HepG2 (cell line): ENCODE measurements around the gene ZBTB46. TPM values are rescaled to one million over a fixed set of nuclear protein-coding genes. Genes with fewer than 3 reads are reported as not detected.

Experiments
- CBX2 ChIP-seq, 2 experiments: fragments of 200-600 bp in 1 of 2; sonication (generic); formaldehyde crosslinking in 1 of 2; IDR thresholded peaks; 2 replicates each; pipeline versions ENCODE4 v1.7.0 to v1.8.1; 2018 to 2022; ENCODE audit warnings: low read depth in 2 of 2, low read length in 1 of 2, mild to moderate bottlenecking in 1 of 2, missing genetic modification reagents in 1 of 2
- GLI4 ChIP-seq: sonication (generic); formaldehyde crosslinking; IDR thresholded peaks from 2 replicates; pipeline ENCODE4 v1.5.1; 2020; ENCODE audit warnings: missing genetic modification reagents, mild to moderate bottlenecking, moderate library complexity, borderline replicate concordance
- HNRNPLL ChIP-seq: fragments of 200-400 bp; formaldehyde crosslinking; IDR thresholded peaks from 2 replicates; pipeline ENCODE4 v1.6.1; 2017; ENCODE audit warnings: mild to moderate bottlenecking, low read depth, low read length; ENCODE audit not compliant: poor library complexity, severe bottlenecking
- KLF9 ChIP-seq: IDR thresholded peaks from 2 replicates; pipeline ENCODE4 v1.6.1; 2016; ENCODE audit warnings: low read depth
- MED8 ChIP-seq: sonication (generic); formaldehyde crosslinking; IDR thresholded peaks from 2 replicates; pipeline ENCODE4 v1.8.1; 2023; ENCODE audit warnings: mild to moderate bottlenecking, missing genetic modification reagents; ENCODE audit not compliant: insufficient replicate concordance
- NR2F6 ChIP-seq, 2 experiments: IDR thresholded peaks; 2 replicates each; pipeline ENCODE4 v1.6.1; 2016; ENCODE audit warnings: antibody characterized with exemption in 1 of 2, mild to moderate bottlenecking in 1 of 2
- PAF1 ChIP-seq: IDR thresholded peaks from 2 replicates; pipeline ENCODE4 v1.6.1; 2016; ENCODE audit warnings: missing genetic modification reagents, missing compliant biosample characterization
- PBX2 ChIP-seq: IDR thresholded peaks from 2 replicates; pipeline ENCODE4 v1.6.1; 2016; ENCODE audit warnings: control low read depth
- PBX3 ChIP-seq: sonication (generic); formaldehyde crosslinking; IDR thresholded peaks from 2 replicates; pipeline ENCODE4 v1.8.1; 2023; ENCODE audit warnings: missing genetic modification reagents, inconsistent platforms, borderline replicate concordance
- PCBP2 ChIP-seq: fragments of 200-400 bp; formaldehyde crosslinking; optimal IDR thresholded peaks from 2 replicates; pipeline ENCODE3; 2018; ENCODE audit warnings: low read length, low read depth; ENCODE audit not compliant: poor library complexity, severe bottlenecking
- PTBP1 ChIP-seq: fragments of 200-400 bp; formaldehyde crosslinking; IDR thresholded peaks from 2 replicates; pipeline ENCODE4 v1.6.1; 2018; ENCODE audit warnings: low read length, low read depth; ENCODE audit not compliant: poor library complexity, severe bottlenecking
- REPIN1 ChIP-seq: sonication (generic); formaldehyde crosslinking; IDR thresholded peaks from 2 replicates; pipeline ENCODE4 v1.8.0; 2022; ENCODE audit warnings: missing genetic modification reagents, low read depth, mild to moderate bottlenecking, borderline replicate concordance
- RNF219 ChIP-seq: sonication (generic); formaldehyde crosslinking; IDR thresholded peaks from 2 replicates; pipeline ENCODE4 v1.5.0; 2020; ENCODE audit warnings: mild to moderate bottlenecking, missing genetic modification reagents
- SMAD9 ChIP-seq: sonication (generic); formaldehyde crosslinking; IDR thresholded peaks from 2 replicates; pipeline ENCODE4 v1.5.1; 2020; ENCODE audit warnings: mild to moderate bottlenecking, missing genetic modification reagents
- TBL1XR1 ChIP-seq: fragments of 150-350 bp; IDR thresholded peaks from 2 replicates; pipeline ENCODE4 v1.6.1; 2014; ENCODE audit warnings: borderline replicate concordance, low read length; ENCODE audit not compliant: partially characterized antibody
- TMF1 ChIP-seq: sonication (generic); formaldehyde crosslinking; IDR thresholded peaks from 2 replicates; pipeline ENCODE4 v1.8.1; 2022; ENCODE audit warnings: low read depth, missing genetic modification reagents
- ZBTB42 ChIP-seq: sonication (generic); formaldehyde crosslinking; IDR thresholded peaks from 2 replicates; pipeline ENCODE4 v1.5.0; 2020; ENCODE audit warnings: mild to moderate bottlenecking, missing genetic modification reagents
- ZNF512 ChIP-seq: sonication (generic); formaldehyde crosslinking; IDR thresholded peaks from 2 replicates; pipeline ENCODE4 v1.4.0; 2020; ENCODE audit warnings: mild to moderate bottlenecking, missing genetic modification reagents
- ZNF550 ChIP-seq: sonication (generic); formaldehyde crosslinking; IDR thresholded peaks from 2 replicates; pipeline ENCODE4 v1.4.0; 2020; ENCODE audit warnings: mild to moderate bottlenecking, missing genetic modification reagents, borderline replicate concordance
- ZNF670 ChIP-seq: sonication (generic); formaldehyde crosslinking; IDR thresholded peaks from 2 replicates; pipeline ENCODE4 v1.8.0; 2022; ENCODE audit warnings: mild to moderate bottlenecking, missing genetic modification reagents, borderline replicate concordance
- ZNF792 ChIP-seq: IDR thresholded peaks from 2 replicates; pipeline ENCODE4 v1.6.1; 2016
- ZSCAN25 ChIP-seq: sonication (generic); formaldehyde crosslinking; IDR thresholded peaks from 2 replicates; pipeline ENCODE4 v1.8.0; 2022; ENCODE audit warnings: mild to moderate bottlenecking, missing genetic modification reagents
- ZSCAN9 ChIP-seq: IDR thresholded peaks from 2 replicates; pipeline ENCODE4 v1.6.1; 2016; ENCODE audit warnings: borderline replicate concordance
- polyA plus RNA-seq, 8 experiments: library from polyadenylated mRNA; depleted of rRNA in 3 of 8; stranded (reverse) in 7 of 8; unstranded in 1 of 8; fragments of >200 nt; fragmentation: Illumina TruSeq in 4 of 8; extraction: Trizol in 4 of 8; gene quantifications; 2 replicates each; pipeline versions ENCODE4 v1.2.1 to v1.2.3, GENCODE V29; 2011 to 2016; ENCODE audit warnings: low read depth in 4 of 8, missing spikeins in 1 of 8, mixed read lengths in 1 of 8; ENCODE audit not compliant: insufficient read depth in 1 of 8
- total RNA-seq, 5 experiments: library from RNA; depleted of rRNA; stranded (reverse); fragments of >200 nt; fragmentation: Illumina TruSeq; extraction: Trizol; gene quantifications; 2 replicates each; pipeline ENCODE4 v1.2.3, GENCODE V29; 2016; ENCODE audit warnings: low read depth in 1 of 5

ZBTB46 gene
- total and polyA plus RNA-seq, 2 of the 13 experiments (the other 11 are each of a cell fraction or from before 2014, with no cell fraction given) = 1.6 to 13.5 TPM

GRCh38 chr20:63829945-63830835 is 874 bp downstream of the ZBTB46 start (continued):
- TF ChIP-seq HNRNPLL (peak; percentile 12), ZBTB42 (CRISPR knock-in tag) (no peak), ZNF550 (CRISPR knock-in tag) (no peak), CBX2 (IDR thresholded peaks at IDR 0.05; ENCODE audit: low read depth, low read length) (peak; percentile 94; the same call in 1 of the 2 replicates), CBX2 (CRISPR knock-in tag; IDR thresholded peaks at IDR 0.05; ENCODE audit: low read depth) (no peak), PAF1 (no peak), ZNF792 (CRISPR knock-in tag) (0 out of 2 replicates have a peak, but pooled peaks have one; percentile 14), SMAD9 (CRISPR knock-in tag) (0 out of 2 replicates have a peak, but pooled peaks have one; percentile 40), GLI4 (CRISPR knock-in tag) (no peak), ZSCAN9 (CRISPR knock-in tag) (no peak), KLF9 (CRISPR knock-in tag) (no peak), TBL1XR1 (no peak), PCBP2 (no peak), PTBP1 (no peak), TMF1 (CRISPR knock-in tag) (0 out of 2 replicates have a peak, but pooled peaks have one; percentile 16), NR2F6 (IDR thresholded peaks at IDR 0.05) (no peak), NR2F6 (CRISPR knock-in tag; IDR thresholded peaks at IDR 0.05) (no peak), PBX3 (no peak), ZSCAN25 (CRISPR knock-in tag) (0 out of 2 replicates have a peak, but pooled peaks have one; percentile 37), REPIN1 (CRISPR knock-in tag) (no peak), ZNF512 (CRISPR knock-in tag) (no peak), PBX2 (no peak), ZNF670 (CRISPR knock-in tag) (no peak), MED8 (CRISPR knock-in tag) (no peak), RNF219 (CRISPR knock-in tag) (no peak)
